ENCODE results near the gene CNN1.
A peak's percentile ranks its signal among the peaks of the same experiment; 100 is the strongest.
"Not testable (repeated sequence)": the region's sequence is repeated elsewhere in the genome, so short reads cannot be mapped to it uniquely, and the experiment has no call there.

CNN1 gene

GRCh38 chr19:11564082-11564807 lies 25.6 kb downstream of the CNN1 start:
- not testable (repeated sequence) for DNase-seq

DNA sequence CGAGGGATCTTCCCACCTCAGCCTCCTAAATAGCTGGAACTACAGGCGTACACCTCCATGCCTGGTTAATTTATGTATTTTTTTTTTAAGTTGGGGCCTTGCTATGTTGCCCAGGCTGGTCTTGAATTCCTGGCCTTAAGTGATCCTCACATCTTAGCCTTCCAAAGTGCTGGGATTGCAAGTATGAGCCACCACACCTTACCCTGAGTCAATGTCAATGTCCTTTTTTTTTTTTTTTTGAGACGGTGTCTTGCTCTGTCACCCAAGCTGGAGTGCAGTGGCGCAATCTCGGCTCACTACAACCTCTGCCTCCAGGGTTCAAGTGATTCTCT lies 27.0 kb downstream of the CNN1 start:
- DNase-seq = not testable (repeated sequence)

GRCh38 chr19:11566164-11566563 lies 27.5 kb downstream of the CNN1 start:
- no peak for DNase-seq

DNA sequence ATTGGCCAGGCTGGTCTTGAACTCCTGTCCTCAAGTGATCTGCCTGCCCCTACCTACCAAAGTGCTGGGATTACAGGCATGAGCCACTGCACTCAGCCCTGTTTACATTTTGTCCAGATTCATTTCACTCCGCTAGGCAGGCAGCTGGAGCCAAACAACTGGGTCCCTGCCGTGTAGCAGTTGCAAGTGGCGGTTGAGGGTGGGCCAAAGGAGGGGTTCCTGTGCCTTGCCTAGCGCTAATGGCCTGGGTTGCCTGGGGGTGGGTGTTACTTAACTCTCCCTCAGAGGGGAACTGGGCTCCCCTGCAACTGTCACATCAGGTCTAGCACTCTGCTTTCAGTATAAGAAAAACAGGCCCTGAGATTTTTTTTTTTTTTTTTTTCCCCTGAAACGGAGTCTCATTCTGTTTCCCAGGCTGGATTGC lies 31.4 kb downstream of the CNN1 start:
- peak in 1 of 58 donors; percentile 16 for DNase-seq

GRCh38 chr19:11573354-11573753 lies 34.7 kb downstream of the CNN1 start:
- not testable (repeated sequence) for DNase-seq

DNA sequence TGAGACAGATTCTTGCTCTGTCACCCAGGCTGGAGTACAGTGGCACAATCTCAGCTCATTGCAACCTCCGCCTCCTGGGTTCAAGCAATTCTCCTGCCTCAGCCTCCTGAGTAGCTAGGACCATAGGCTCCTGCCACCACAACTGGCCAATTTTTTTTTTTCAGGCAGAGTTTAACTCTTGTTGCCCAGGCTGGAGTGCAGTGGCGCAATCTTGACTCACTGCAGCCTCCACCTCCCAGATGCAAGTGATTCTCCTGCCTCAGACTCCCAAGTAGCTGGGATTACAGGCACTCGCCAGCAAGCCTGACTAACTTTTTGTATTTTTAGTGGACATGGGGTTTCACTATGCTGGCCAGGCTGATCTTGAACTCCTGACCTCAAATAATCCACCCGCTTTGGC lies 35.1 kb downstream of the CNN1 start:
- not testable (repeated sequence) for DNase-seq

DNA sequence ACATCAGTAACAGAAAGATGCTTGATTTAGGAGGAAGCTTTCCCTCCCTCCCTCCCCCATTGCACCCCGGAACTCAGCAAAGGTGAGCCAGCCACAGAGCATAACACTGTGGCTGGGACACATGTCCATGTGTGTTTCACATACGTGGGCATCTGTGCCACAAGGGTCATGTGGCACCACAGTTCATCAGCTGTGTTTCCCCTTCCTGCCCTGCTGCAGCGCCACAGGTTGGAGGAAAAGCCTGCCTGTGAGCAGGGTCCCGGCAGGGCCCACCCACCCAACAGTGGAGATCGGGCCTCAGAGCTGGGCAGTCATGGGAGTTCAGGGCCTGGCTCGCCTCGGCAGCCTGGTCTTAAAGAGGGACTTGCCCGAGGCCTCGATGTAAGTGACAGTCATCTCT lies 36.0 kb downstream of the CNN1 start:
- DNase-seq = no peak

- DNase-seq = no peak
Measured at GRCh38 chr19:11576227-11576626, 37.6 kb downstream of the CNN1 start.

DNA sequence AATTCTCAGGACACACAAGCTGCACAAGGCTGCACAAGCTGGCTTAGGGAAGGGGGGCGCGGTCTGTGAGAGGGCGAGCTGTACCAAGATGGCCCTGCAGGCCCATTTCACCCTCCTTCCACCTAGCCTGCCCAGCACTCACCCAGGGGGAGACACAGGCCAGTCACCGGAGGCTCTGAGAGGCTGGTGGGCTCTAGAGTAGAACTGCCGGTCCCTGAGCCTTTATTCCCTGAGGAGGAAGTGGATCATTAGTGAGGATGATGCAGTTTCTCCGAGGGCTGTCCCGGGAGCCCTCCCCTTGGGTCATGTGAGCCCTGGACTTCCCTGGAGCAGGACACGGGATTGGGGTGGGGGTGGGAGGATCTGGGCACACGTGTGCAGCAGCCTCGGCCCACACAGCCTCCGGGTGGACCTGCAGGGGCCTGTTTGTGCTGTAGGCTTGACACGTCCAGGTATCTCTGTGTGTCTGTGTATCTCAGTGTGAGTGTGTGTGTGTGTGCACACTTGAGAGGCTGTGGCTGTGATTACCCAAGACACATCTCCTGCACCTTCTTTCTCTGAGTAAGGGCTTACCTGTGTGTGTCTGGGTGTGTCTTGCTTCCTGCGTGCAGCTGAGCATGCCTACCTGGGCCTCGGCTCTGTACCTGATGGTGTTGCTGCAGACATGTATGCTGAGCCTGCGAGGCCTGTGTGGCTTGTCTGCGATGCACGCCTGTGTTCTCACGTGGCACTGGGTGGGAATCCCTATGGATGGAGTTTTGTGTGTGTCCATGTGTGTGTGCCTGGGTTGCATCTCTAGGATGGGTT lies 39.0 kb downstream of the CNN1 start, which contains the start of gene ACP5:
Gene ACP5, minus strand, starts transcription at position 195 of the 807 bp plus-strand sequence. CDS start 328 bp downstream, outside the sequence.
- DNase-seq = no peak

DNA sequence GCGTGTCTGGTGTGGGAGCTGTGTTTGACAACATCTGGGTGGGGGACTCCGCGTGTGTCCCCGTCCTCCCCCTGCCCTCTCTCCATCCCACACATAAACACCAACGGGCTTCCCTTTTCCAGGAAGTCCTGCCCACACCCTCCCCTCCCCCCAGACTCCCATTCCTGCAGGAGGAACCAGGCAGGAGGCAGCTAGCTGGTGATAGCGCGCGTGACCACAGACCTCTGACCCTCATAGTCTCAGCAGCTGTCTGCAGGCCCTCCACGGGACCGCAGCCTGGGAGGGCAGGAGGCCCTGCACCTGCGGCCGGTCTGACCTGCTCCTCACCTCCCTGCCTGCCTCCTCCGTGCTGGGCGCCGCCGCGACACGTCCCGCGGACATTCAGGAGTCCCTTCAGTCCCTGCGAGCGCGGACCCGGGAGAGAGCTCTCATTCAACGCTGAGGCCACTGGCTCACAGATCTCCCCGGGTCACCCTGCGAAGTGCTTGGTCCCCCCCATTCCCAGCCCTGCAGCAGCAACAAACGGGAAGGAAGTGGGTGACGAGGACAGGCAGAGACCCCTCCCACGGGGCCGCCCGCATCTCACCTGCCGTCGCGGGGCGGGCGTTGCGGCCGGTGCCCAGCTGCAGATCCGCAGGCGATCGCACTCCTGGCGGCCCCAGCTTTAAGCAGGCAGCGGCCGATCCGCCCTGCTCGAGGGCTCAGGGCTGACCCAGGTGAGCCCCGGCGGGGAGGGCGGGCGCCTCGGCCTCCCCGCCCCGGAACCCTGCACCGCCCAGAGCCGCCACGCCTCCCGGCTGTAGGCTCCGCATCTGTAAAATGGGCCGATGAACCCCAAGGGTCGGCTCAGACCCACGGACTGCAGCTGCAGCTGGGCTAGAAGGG lies 39.8 kb downstream of the CNN1 start:
- DNase-seq = peak in 2 of 58 donors; percentile 5 to 10

GRCh38 chr19:11580116-11580515 lies 41.5 kb downstream of the CNN1 start:
- no peak for DNase-seq

GRCh38 chr19:11581740-11582139 lies 43.1 kb downstream of the CNN1 start:
- no peak for DNase-seq

GRCh38 chr19:11586331-11586730 lies 47.7 kb downstream of the CNN1 start:
- DNase-seq = no peak

DNA sequence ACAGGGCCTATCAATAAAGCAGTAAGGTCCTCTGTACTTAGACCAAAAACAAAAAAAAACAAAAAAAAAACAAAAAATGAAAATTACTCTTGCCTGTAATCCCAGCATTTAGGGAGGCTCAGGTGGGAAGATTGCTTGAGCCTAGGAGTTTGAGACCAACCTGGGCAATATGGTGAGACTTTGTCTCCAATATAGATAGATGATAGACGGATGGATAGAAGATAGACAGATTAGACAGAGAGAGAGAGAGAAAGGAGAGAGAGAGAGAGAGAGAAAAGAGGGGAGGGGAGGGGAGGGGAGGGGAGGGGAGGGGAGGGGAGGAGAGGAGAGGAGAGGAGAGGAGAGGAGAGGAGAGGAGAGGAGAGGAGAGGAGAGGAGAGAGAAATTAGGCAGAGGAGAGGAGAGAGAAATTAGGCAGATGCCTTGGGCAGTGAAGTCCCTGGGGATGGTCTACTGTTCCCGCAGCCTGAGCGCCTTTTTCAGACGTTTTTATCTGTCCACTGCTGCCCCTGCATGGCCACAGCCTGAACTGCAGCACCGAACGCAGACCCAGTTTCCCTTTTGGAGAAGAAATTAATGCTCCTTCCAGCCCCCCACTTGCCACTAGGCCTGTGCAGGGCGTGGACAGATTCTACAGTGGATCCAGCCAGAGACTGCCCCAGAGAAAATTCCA lies 48.8 kb downstream of the CNN1 start:
- peak in 56 of 58 donors; percentile 5 to 83 (median 44) for DNase-seq

- DNase-seq = no peak
Measured at GRCh38 chr19:11587975-11588631, 49.5 kb downstream of the CNN1 start.

DNA sequence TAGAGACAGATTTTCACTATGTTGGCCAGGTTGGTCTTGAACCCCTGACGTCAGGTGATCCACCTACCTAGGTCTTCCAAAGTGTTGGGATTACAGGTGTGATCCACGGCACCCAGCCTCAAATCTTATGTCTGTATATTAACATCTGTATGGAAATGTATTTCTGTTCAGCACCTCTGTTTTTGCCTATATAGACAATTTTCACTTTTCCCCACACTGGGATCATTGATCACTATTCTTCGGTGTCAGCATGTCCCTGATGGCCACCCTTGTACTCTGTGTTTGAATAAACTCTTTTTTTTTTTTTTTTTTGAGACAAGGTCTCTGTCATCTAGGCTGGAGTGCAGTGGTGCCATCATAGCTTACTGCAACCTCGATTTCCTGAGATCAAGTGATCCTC lies 55.4 kb downstream of the CNN1 start:
- no peak for DNase-seq

- DNase-seq = no peak
Measured at GRCh38 chr19:11596156-11596555, 57.5 kb downstream of the CNN1 start.

DNA sequence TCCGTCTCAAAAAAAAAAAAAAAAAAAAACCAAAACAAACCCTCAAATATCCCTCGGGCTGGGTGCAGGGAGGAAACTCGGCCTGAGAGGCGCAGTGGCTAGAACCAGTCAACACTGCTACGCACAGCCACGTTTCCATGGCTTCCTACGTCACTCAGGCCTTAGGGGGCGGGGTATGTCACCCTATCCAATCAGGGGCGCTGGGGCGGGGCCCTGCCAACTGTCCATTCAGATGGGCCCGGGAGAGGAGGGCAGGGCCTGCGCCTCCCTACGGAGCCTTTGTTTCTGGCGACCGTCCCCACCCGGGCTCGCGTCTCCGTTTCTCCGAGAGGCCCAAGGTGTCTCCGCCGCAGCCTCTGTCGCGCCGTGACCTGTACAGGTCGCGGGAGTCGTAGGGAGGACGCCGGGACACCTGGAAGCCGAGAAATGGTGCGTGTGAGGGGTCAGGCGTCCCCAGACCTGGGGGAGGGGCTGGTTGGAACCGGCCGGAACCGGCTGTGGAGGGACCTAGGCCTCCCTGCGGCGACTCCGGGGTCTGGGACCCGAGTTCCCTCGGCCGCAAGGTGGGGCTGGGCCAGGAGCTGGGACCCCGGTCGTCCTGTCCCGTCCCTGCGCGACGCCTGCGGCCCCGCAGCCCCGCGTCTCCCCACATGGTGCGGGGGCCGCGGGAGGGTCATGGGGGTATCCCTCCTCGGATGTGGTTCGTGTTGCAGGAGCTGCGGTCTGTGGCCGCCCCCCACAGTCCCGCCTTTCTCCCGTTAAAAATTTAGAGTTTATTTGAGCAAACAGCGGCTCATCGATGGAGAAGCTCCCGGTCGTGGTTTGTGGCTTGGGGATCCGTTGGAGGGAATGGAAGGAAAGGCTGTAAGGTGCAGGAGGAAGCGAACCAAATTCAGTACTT lies 58.8 kb downstream of the CNN1 start, which contains the start of gene ZNF627:
Gene ZNF627, plus strand, starts transcription at position 282 of the 901 bp plus-strand sequence. Its CDS starts 145 bp downstream, at position 427.
- peak; percentile 42 to 99 (median 95) for DNase-seq

DNA sequence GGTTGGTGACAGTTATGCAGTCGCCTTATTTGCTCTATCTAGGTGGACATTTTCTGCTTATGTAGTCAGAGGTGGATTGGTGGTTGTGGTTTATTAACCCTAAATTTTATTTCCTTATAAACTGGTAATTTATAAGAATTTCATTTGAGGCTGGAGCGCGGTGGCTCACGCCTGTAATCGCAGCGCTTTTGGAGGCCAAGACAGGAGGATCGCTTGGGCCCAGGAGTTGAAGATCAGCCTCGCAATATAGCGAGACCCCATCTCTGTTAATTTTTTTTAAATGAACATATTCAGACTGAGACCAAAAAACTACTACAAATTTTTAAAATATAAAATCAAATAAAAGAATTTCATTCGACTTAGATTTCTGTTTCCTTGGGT lies 59.4 kb downstream of the CNN1 start:
- no peak for DNase-seq

Data from anterior cingulate cortex (tissue), 58 donors.